ENCODE data around the gene NLK.
"Not testable (repeated sequence)": the region's sequence is repeated elsewhere in the genome, so short reads cannot be mapped to it uniquely, and the experiment has no call there.

NLK gene

DNA sequence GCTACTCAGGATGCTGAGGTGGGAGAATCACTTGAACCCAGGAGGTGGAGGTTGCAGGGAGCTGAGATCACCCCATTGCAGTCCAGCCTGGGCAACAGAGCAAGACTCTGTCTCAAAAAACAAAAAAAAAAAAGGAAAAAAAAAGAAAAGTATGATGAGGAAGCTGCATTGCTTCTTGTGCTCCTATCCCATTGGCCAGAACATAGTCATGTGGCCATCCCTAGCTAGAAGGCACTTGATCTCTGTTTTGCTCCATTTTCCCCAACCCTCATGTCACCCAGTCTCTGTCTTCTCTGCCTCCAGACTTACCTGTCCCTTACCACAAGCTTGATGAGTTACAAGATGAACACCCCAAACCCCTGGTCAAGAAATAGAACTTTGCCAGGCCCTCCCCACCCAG is 163.8 kb downstream of the NLK start:
- TF ChIP-seq, protein P1, sequence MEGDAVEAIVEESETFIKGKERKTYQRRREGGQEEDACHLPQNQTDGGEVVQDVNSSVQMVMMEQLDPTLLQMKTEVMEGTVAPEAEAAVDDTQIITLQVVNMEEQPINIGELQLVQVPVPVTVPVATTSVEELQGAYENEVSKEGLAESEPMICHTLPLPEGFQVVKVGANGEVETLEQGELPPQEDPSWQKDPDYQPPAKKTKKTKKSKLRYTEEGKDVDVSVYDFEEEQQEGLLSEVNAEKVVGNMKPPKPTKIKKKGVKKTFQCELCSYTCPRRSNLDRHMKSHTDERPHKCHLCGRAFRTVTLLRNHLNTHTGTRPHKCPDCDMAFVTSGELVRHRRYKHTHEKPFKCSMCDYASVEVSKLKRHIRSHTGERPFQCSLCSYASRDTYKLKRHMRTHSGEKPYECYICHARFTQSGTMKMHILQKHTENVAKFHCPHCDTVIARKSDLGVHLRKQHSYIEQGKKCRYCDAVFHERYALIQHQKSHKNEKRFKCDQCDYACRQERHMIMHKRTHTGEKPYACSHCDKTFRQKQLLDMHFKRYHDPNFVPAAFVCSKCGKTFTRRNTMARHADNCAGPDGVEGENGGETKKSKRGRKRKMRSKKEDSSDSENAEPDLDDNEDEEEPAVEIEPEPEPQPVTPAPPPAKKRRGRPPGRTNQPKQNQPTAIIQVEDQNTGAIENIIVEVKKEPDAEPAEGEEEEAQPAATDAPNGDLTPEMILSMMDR (IDR thresholded peaks at IDR 0.05; ENCODE audit: low read depth, low read length) = no peak
- DNase-seq (ENCODE audit: low read depth in 2 of 2) = no peak
- H3K4me3 ChIP-seq (replicated peaks in 1 of 2; ENCODE audit: low read depth in 2 of 2, low read length in 2 of 2) = no peak overlapping the region

GRCh38 chr17:28211811-28212210 is 169.3 kb downstream of the NLK start:
- no peak overlapping the region for H3K4me3 ChIP-seq (replicated peaks in 1 of 2; ENCODE audit: low read depth in 2 of 2, low read length in 2 of 2)
- DNase-seq (ENCODE audit: low read depth in 2 of 2) = no peak
- TF ChIP-seq, protein P1 (IDR thresholded peaks at IDR 0.05; ENCODE audit: low read depth, low read length) = no peak

- not testable (repeated sequence) for H3K4me3 ChIP-seq (replicated peaks in 1 of 2; ENCODE audit: low read depth in 2 of 2, low read length in 2 of 2); DNase-seq (ENCODE audit: low read depth in 2 of 2)
Observed at GRCh38 chr17:28213578-28213977, 171.1 kb downstream of the NLK start.

DNA sequence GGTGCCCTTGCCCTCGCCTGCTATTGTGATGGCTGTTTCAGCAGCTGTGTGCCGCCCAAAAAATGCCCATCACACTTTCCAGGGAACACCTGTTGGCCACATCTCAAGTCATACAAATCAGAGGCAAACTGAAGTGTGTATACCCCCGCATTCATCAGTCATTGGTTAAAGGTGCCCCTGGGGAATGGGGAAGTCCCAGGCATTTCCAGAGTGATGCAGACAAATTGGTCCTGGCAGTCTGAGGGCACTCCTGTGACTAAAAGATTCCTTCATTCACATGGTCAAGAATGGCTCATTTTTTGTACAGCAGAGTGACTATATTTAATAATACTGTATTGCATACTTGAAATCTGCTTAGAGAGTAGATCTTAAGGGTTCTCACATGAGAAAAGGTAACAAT is 173.6 kb downstream of the NLK start:
- peak in 1 of 2 donors; percentile 58 for DNase-seq (ENCODE audit: low read depth in 2 of 2)
- H3K4me3 ChIP-seq (replicated peaks in 1 of 2; ENCODE audit: low read depth in 2 of 2, low read length in 2 of 2) = no peak overlapping the region
- TF ChIP-seq, protein P1 (IDR thresholded peaks at IDR 0.05; ENCODE audit: low read depth, low read length) = no peak

- TF ChIP-seq, protein P1 (IDR thresholded peaks at IDR 0.05; ENCODE audit: low read depth, low read length) = no peak
- H3K4me3 ChIP-seq (replicated peaks in 1 of 2; ENCODE audit: low read depth in 2 of 2, low read length in 2 of 2) = no peak overlapping the region
- DNase-seq (ENCODE audit: low read depth in 2 of 2) = peak; percentile 23 to 77
Observed at GRCh38 chr17:28216528-28216927, 174.1 kb downstream of the NLK start.

DNA sequence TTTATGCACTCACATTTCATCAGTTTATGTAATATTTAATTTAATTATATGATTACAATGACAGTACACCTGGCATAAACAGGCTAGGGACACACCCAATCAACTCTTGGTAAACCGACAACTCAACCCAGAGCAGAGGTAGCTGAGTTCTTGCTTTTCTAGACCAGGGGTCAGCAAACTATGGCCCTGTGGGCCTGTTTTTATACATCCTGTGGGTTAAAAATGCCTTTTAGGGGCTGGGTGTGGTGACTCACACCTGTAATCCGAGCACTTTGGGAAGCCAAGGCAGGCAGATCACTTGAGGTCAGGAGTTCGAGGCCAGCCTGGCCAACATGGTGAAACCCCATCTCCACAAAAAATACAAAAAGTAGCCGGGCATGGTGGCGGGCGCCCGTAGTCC is 177.3 kb downstream of the NLK start:
- DNase-seq (ENCODE audit: low read depth in 2 of 2) = no peak
- TF ChIP-seq, protein P1 (IDR thresholded peaks at IDR 0.05; ENCODE audit: low read depth, low read length) = no peak

DNA sequence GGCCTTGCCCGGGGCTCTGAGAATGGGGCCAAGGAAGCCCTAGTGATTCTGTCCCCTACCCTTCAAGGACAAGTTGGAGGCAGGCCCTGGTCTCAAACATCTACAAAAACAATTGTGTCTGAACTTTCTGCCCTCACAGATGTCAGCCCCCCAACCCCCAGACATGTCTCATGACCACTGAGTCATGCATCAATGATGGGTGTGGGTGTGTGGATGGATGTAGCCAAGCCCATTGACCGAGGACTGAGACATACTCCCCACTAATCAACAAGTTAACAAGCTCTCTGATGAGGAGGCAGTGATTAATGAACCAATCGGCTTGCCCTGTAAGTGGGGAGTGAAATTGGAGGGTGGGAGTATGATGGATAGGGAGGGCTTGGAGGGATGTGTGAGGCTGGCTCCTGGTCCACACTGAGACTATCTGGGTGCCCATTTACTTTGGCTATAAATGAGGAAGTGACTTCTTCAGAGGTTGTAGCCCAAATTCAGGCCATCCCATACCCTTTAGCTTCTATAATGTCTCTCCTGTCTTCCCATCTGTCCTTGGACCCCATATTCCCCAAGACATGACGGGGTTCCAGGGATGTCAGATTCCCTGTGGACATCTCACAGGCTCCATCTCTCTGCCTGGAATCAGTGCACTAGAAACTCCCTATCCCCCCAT is 179.4 kb downstream of the NLK start:
- TF ChIP-seq, protein P1 (IDR thresholded peaks at IDR 0.05; ENCODE audit: low read depth, low read length) = no peak
- no peak overlapping the region for H3K4me3 ChIP-seq (replicated peaks in 1 of 2; ENCODE audit: low read depth in 2 of 2, low read length in 2 of 2)
- no peak for DNase-seq (ENCODE audit: low read depth in 2 of 2)

More for the DNA sequence above, 177.3 kb downstream of the NLK start:
- no peak overlapping the region for H3K4me3 ChIP-seq (replicated peaks in 1 of 2; ENCODE audit: low read depth in 2 of 2, low read length in 2 of 2)

Data from cardiac fibroblast (primary cell).